Measurements from ENCODE around the gene SULT1E1. TPM values are rescaled to one million over a fixed set of nuclear protein-coding genes. Genes with fewer than 3 reads are reported as not detected.

SULT1E1 gene
- total and polyA plus RNA-seq, 4 donors: 1.8 to 63.0 (median 20.4) TPM

DNA sequence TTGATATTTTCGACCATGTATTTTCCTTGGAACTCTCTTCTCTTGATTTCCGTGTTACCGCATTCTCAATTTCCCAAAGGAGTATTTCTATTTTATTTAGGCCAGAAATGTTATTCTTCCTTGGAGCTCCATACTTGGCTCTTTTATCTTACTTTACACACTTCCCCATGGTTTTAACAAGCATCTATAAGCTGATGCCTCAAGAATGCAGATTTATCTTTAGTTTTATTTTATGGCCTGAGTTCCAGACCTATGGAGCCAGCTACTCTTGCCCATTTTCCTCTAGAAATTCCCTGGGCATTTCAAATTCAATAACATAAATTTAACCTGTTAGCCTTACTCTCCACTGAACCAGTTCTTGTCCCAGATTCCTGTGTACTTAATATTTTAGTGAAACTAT, 43.7 kb downstream of the SULT1E1 start:
- no peak for DNase-seq (ENCODE audit: low spot score)
- WGBS: 96% methylated on average over 3 of the region's 3 CpGs
- no peak overlapping the region for H3K9ac ChIP-seq (ENCODE audit: low read depth in 1 of 2, low read length in 2 of 2)

DNA sequence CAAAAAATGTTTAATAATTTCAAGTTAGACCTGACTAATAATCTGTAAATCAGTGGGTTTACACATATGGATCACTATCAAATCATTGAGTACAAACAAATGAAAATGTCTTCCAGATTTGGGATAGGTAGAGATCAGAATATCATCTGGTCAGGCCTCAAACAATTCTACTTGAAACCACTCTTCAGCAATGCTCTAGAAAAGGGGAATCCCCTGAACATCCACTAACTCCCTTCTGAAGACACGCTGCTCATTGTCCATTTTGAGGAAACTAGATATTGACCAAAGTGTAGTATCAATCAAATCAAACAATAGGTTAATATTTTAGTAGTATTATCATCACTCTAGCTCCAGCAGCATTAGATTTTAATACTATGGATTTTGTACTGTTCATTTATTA, 46.3 kb downstream of the SULT1E1 start:
- Histone ChIP-seq H3K27ac (ENCODE audit: low read depth in 1 of 2, low read length in 2 of 2) (no peak overlapping the region), H3K4me3 (ENCODE audit: low read depth in 1 of 3, low read length in 3 of 3) (no peak overlapping the region), H3K36me3 (ENCODE audit: control insufficient read depth in 4 of 4, insufficient read depth in 3 of 4, low read depth in 1 of 4, low read length in 3 of 4) (no peaks in the 10 kb centered on the region), H3K4me1 (ENCODE audit: control insufficient read depth in 4 of 4, insufficient read depth in 4 of 4, low read length in 3 of 4) (no peaks in the 10 kb centered on the region), H3K9me3 (ENCODE audit: control insufficient read depth in 4 of 4, low read length in 3 of 4) (no peaks in the 10 kb centered on the region), H3K27me3 (ENCODE audit: control insufficient read depth in 4 of 4, insufficient read depth in 4 of 4, low read length in 3 of 4) (no peaks in the 10 kb centered on the region), H3K9ac (ENCODE audit: low read depth in 1 of 2, low read length in 2 of 2) (no peak overlapping the region)
- DNase-seq (ENCODE audit: low spot score): no peak
- TF ChIP-seq FOXA2 (IDR thresholded peaks at IDR 0.05) (no peak), ATF3 (IDR thresholded peaks at IDR 0.05) (no peak), FOXA1 (IDR thresholded peaks at IDR 0.05) (no peak), TAF1 (conservative IDR thresholded peaks at IDR 0.05) (no peak), SP1 (IDR thresholded peaks at IDR 0.05) (no peak), YY1 (IDR thresholded peaks at IDR 0.05) (no peak), EGR1 (IDR thresholded peaks at IDR 0.05; ENCODE audit: low read depth in 2 of 2) (no peak), JUND (IDR thresholded peaks at IDR 0.05) (no peak), RAD21 (IDR thresholded peaks at IDR 0.05) (no peak), HNF4G (IDR thresholded peaks at IDR 0.05) (no peak), NR2F2 (IDR thresholded peaks at IDR 0.05) (no peak), RXRA (IDR thresholded peaks at IDR 0.05) (no peak), HNF4A (conservative IDR thresholded peaks at IDR 0.05) (no peak), GABPA (IDR thresholded peaks at IDR 0.05 in 1 of 2, conservative IDR thresholded peaks at IDR 0.05 in 1 of 2) (no peak)
- TF ChIP-seq, protein P1, sequence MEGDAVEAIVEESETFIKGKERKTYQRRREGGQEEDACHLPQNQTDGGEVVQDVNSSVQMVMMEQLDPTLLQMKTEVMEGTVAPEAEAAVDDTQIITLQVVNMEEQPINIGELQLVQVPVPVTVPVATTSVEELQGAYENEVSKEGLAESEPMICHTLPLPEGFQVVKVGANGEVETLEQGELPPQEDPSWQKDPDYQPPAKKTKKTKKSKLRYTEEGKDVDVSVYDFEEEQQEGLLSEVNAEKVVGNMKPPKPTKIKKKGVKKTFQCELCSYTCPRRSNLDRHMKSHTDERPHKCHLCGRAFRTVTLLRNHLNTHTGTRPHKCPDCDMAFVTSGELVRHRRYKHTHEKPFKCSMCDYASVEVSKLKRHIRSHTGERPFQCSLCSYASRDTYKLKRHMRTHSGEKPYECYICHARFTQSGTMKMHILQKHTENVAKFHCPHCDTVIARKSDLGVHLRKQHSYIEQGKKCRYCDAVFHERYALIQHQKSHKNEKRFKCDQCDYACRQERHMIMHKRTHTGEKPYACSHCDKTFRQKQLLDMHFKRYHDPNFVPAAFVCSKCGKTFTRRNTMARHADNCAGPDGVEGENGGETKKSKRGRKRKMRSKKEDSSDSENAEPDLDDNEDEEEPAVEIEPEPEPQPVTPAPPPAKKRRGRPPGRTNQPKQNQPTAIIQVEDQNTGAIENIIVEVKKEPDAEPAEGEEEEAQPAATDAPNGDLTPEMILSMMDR (IDR thresholded peaks at IDR 0.05; ENCODE audit: low read depth, low read length, missing input control): no peak
- TF ChIP-seq, protein P2, sequence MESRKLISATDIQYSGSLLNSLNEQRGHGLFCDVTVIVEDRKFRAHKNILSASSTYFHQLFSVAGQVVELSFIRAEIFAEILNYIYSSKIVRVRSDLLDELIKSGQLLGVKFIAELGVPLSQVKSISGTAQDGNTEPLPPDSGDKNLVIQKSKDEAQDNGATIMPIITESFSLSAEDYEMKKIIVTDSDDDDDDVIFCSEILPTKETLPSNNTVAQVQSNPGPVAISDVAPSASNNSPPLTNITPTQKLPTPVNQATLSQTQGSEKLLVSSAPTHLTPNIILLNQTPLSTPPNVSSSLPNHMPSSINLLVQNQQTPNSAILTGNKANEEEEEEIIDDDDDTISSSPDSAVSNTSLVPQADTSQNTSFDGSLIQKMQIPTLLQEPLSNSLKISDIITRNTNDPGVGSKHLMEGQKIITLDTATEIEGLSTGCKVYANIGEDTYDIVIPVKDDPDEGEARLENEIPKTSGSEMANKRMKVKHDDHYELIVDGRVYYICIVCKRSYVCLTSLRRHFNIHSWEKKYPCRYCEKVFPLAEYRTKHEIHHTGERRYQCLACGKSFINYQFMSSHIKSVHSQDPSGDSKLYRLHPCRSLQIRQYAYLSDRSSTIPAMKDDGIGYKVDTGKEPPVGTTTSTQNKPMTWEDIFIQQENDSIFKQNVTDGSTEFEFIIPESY (IDR thresholded peaks at IDR 0.05): no peak
- TF ChIP-seq, protein P3, sequence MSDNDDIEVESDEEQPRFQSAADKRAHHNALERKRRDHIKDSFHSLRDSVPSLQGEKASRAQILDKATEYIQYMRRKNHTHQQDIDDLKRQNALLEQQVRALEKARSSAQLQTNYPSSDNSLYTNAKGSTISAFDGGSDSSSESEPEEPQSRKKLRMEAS (IDR thresholded peaks at IDR 0.05): no peak
- TF ChIP-seq, protein P4, sequence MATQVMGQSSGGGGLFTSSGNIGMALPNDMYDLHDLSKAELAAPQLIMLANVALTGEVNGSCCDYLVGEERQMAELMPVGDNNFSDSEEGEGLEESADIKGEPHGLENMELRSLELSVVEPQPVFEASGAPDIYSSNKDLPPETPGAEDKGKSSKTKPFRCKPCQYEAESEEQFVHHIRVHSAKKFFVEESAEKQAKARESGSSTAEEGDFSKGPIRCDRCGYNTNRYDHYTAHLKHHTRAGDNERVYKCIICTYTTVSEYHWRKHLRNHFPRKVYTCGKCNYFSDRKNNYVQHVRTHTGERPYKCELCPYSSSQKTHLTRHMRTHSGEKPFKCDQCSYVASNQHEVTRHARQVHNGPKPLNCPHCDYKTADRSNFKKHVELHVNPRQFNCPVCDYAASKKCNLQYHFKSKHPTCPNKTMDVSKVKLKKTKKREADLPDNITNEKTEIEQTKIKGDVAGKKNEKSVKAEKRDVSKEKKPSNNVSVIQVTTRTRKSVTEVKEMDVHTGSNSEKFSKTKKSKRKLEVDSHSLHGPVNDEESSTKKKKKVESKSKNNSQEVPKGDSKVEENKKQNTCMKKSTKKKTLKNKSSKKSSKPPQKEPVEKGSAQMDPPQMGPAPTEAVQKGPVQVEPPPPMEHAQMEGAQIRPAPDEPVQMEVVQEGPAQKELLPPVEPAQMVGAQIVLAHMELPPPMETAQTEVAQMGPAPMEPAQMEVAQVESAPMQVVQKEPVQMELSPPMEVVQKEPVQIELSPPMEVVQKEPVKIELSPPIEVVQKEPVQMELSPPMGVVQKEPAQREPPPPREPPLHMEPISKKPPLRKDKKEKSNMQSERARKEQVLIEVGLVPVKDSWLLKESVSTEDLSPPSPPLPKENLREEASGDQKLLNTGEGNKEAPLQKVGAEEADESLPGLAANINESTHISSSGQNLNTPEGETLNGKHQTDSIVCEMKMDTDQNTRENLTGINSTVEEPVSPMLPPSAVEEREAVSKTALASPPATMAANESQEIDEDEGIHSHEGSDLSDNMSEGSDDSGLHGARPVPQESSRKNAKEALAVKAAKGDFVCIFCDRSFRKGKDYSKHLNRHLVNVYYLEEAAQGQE (IDR thresholded peaks at IDR 0.05): no peak
- WGBS: 91% methylated on average over 1 of the region's 1 CpG

More for the DNA sequence above, 43.7 kb downstream of the SULT1E1 start:
- H3K27ac ChIP-seq (ENCODE audit: low read depth in 1 of 2, low read length in 2 of 2): no peak overlapping the region
- no peaks in the 10 kb centered on the region for H3K27me3 ChIP-seq (ENCODE audit: control insufficient read depth in 4 of 4, insufficient read depth in 4 of 4, low read length in 3 of 4)
- no peaks in the 10 kb centered on the region for H3K36me3 ChIP-seq (ENCODE audit: control insufficient read depth in 4 of 4, insufficient read depth in 3 of 4, low read depth in 1 of 4, low read length in 3 of 4)
- H3K9me3 ChIP-seq (ENCODE audit: control insufficient read depth in 4 of 4, low read length in 3 of 4): no peaks in the 10 kb centered on the region
- no peak overlapping the region for H3K4me3 ChIP-seq (ENCODE audit: low read depth in 1 of 3, low read length in 3 of 3)
- H3K4me1 ChIP-seq (ENCODE audit: control insufficient read depth in 4 of 4, insufficient read depth in 4 of 4, low read length in 3 of 4): no peaks in the 10 kb centered on the region
- TF ChIP-seq GABPA (IDR thresholded peaks at IDR 0.05 in 1 of 2, conservative IDR thresholded peaks at IDR 0.05 in 1 of 2): no peak
